Liver (tissue), 9 donors: ENCODE measurements around the gene ZNF423. TPM values are rescaled to one million over a fixed set of nuclear protein-coding genes. Genes with fewer than 3 reads are reported as not detected.

Experiments
- DNase-seq: peaks from one replicate; pipeline ENCODE4 v3.0.0-alpha.2; 2017; ENCODE audit warnings: low spot score
- H3K27ac ChIP-seq, 2 donors: one replicate each; pipeline ENCODE4 v1.7.0; 2013; ENCODE audit warnings: inconsistent platforms in 2 of 2, low read length in 2 of 2, control low read depth in 1 of 2, low read depth in 1 of 2, mild to moderate bottlenecking in 1 of 2
- H3K27me3 ChIP-seq, 4 donors: one replicate each; pipeline versions ENCODE4 v1.6.1 to v1.7.0; 2013; ENCODE audit warnings: low read length in 3 of 4, inconsistent platforms in 1 of 4, mild to moderate bottlenecking in 1 of 4, moderate library complexity in 1 of 4; ENCODE audit not compliant: control insufficient read depth in 4 of 4, insufficient read depth in 4 of 4
- H3K36me3 ChIP-seq, 4 donors: one replicate each; pipeline versions ENCODE4 v1.6.1 to v1.7.0; 2013; ENCODE audit warnings: low read length in 3 of 4, mild to moderate bottlenecking in 3 of 4, low read depth in 1 of 4, moderate library complexity in 1 of 4; ENCODE audit not compliant: control insufficient read depth in 4 of 4, insufficient read depth in 3 of 4
- H3K4me1 ChIP-seq, 4 donors: one replicate each; pipeline versions ENCODE4 v1.6.1 to v1.7.0; 2013; ENCODE audit warnings: low read length in 3 of 4, mild to moderate bottlenecking in 3 of 4, moderate library complexity in 1 of 4; ENCODE audit not compliant: control insufficient read depth in 4 of 4, insufficient read depth in 4 of 4
- H3K4me3 ChIP-seq, 3 donors: one replicate each; pipeline versions ENCODE4 v1.6.1 to v1.7.0; 2013; ENCODE audit warnings: low read length in 3 of 3, control low read depth in 1 of 3, low read depth in 1 of 3, mild to moderate bottlenecking in 1 of 3
- H3K9ac ChIP-seq, 2 donors: one replicate each; pipeline ENCODE4 v1.7.0; 2013; ENCODE audit warnings: low read length in 2 of 2, mild to moderate bottlenecking in 2 of 2, moderate library complexity in 2 of 2, control low read depth in 1 of 2, low read depth in 1 of 2
- H3K9me3 ChIP-seq, 4 donors: one replicate each; pipeline versions ENCODE4 v1.6.1 to v1.7.0; 2013; ENCODE audit warnings: low read length in 3 of 4; ENCODE audit not compliant: control insufficient read depth in 4 of 4
- ATF3 ChIP-seq: IDR thresholded peaks from 2 replicates; pipeline ENCODE4 v1.6.1; 2016; ENCODE audit warnings: antibody characterized with exemption
- CTCF ChIP-seq: fragments of 150-350 bp; IDR thresholded peaks from 2 replicates; pipeline ENCODE4 v1.5.1; 2017; ENCODE audit warnings: improper control_type of control experiment, low read depth, low read length; ENCODE audit not compliant: missing input control
- EGR1 ChIP-seq, 2 donors: IDR thresholded peaks; 2 replicates each; pipeline ENCODE4 v1.6.1; 2016 to 2018; ENCODE audit warnings: antibody characterized with exemption in 2 of 2, low read depth in 2 of 2
- FOXA1 ChIP-seq: IDR thresholded peaks from 2 replicates; pipeline ENCODE4 v1.6.1; 2016; ENCODE audit warnings: antibody characterized with exemption
- FOXA2 ChIP-seq: IDR thresholded peaks from 2 replicates; pipeline ENCODE4 v1.6.1; 2016; ENCODE audit warnings: antibody characterized with exemption
- HNF4A ChIP-seq, 2 donors: conservative IDR thresholded peaks; 2 replicates each; pipeline ENCODE4 v1.6.1; 2016; ENCODE audit warnings: antibody characterized with exemption in 2 of 2, mild to moderate bottlenecking in 2 of 2
- JUND ChIP-seq, 2 donors: IDR thresholded peaks; 2 replicates each; pipeline ENCODE4 v1.6.1; 2016; ENCODE audit warnings: antibody characterized with exemption in 2 of 2
- RAD21 ChIP-seq, 2 donors: IDR thresholded peaks; 2 replicates each; pipeline ENCODE4 v1.6.1; 2016; ENCODE audit warnings: antibody characterized with exemption in 2 of 2, mild to moderate bottlenecking in 2 of 2
- REST ChIP-seq: IDR thresholded peaks from 2 replicates; pipeline ENCODE4 v1.6.1; 2016; ENCODE audit warnings: antibody characterized with exemption, mild to moderate bottlenecking
- TAF1 ChIP-seq: conservative IDR thresholded peaks from 2 replicates; pipeline ENCODE4 v1.6.1; 2016; ENCODE audit warnings: antibody characterized with exemption, mild to moderate bottlenecking
- WGBS: extraction: QIAGEN DNeasy Blood & Tissue Kit; methylation state at CpG from one replicate; pipeline ENCODE4 v1.1.7; 2013; 5-methylcytosine and 5-hydroxymethylcytosine counted together
- polyA plus RNA-seq, 2 donors: library from polyadenylated mRNA; stranded (reverse) in 1 of 2; unstranded in 1 of 2; fragments of 200-250 nt in 1 of 2; fragments of >200 nt in 1 of 2; fragmentation: Nextera tagmentation in 1 of 2; extraction: Ambion mirVana in 1 of 2; gene quantifications; one replicate each; pipeline versions ENCODE4 v1.2.1 to v1.2.3, GENCODE V29; 2013 to 2015
- total RNA-seq, 2 donors: library from RNA; depleted of rRNA; stranded (reverse); fragments of >200 nt; gene quantifications; one replicate each; pipeline ENCODE4 v1.2.3, GENCODE V29; 2014
- TF ChIP-seq, protein P1 (sequence below): IDR thresholded peaks from 2 replicates; pipeline ENCODE4 v1.6.1; 2016; ENCODE audit warnings: antibody characterized with exemption
- donor health status: healthy.
- donor health status: healthy.
- donor health status: healthy.
- donor health status: healthy.
- donor health status: healthy.

The ZNF423 gene
- total and polyA plus RNA-seq, 4 donors: 0.24 to 1.6 (median 0.39) TPM

DNA sequence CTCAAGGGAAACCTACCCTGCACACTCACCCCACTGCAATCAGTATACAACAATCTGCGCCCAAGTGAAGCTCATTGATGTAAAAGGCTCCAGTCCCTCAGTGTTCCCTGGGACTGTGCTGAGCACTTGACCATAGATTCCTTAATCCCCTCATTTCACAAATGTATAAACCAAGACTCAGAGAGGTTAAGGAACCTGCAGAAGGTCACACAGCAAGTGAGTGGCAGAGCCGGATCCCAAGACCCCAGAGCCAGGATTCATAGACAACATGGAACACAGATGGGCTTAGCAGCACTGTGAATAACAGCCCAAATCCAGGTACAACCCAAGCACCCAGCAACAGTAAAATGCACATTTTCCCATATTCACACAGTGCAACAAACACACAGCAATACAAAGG is 256.6 kb downstream of the ZNF423 start:
- H3K9ac ChIP-seq: no peak overlapping the region
- H3K36me3 ChIP-seq: no peaks in the 10 kb centered on the region
- H3K4me3 ChIP-seq: no peak overlapping the region
- 92% methylated on average over 2 of the region's 2 CpGs for WGBS
- no peak for DNase-seq
- TF ChIP-seq RAD21 (IDR thresholded peaks at IDR 0.05) (no peak), CTCF (no peak), FOXA2 (no peak), HNF4A (conservative IDR thresholded peaks at IDR 0.05) (no peak), JUND (IDR thresholded peaks at IDR 0.05) (no peak), EGR1 (IDR thresholded peaks at IDR 0.05; ENCODE audit: low read depth in 2 of 2) (no peak), REST (no peak), ATF3 (no peak), TAF1 (no peak)
- TF ChIP-seq, protein P1, sequence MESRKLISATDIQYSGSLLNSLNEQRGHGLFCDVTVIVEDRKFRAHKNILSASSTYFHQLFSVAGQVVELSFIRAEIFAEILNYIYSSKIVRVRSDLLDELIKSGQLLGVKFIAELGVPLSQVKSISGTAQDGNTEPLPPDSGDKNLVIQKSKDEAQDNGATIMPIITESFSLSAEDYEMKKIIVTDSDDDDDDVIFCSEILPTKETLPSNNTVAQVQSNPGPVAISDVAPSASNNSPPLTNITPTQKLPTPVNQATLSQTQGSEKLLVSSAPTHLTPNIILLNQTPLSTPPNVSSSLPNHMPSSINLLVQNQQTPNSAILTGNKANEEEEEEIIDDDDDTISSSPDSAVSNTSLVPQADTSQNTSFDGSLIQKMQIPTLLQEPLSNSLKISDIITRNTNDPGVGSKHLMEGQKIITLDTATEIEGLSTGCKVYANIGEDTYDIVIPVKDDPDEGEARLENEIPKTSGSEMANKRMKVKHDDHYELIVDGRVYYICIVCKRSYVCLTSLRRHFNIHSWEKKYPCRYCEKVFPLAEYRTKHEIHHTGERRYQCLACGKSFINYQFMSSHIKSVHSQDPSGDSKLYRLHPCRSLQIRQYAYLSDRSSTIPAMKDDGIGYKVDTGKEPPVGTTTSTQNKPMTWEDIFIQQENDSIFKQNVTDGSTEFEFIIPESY: no peak
- H3K4me1 ChIP-seq: no peaks in the 10 kb centered on the region
- no peak overlapping the region for H3K27ac ChIP-seq
- no peaks in the 10 kb centered on the region for H3K9me3 ChIP-seq
- H3K27me3 ChIP-seq: no peaks in the 10 kb centered on the region

DNA sequence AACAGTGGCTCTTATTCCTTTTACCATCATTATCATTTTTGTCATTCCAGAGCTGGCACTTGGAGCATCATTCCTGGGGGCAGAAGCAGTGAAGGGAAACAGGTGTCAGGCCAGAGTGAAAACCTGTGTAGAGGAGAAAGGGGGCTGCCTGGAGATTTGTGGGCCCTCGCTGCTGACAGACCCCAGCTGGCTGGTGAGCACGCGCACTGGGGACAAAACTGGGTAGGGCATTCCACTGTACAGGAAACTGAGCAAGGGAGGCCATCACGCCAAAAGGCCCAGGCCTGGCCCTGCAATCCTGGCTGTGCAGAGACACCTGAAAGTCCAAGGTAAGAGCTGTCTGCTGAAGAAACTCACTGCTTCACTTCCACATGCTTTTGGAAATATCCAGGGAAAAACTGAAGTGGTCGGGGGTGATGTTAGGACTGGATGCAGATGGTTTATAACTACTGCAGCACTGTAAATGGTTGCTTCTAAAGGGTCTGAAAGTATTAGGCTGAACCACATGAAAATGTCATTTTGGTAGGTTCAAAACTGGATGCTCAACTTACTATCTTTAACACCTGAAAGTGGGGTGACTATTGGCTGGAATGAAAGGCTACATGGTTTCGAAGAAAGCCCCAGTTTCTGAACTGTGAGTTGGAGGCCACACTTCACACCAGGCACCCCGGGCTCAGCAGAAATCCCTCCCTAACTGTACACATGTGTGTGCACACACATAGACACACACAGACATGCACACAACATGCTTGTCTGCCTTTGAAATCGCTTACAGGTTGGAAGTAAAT is 257.3 kb downstream of the ZNF423 start:
- TF ChIP-seq FOXA1: no peak
- no peaks in the 10 kb centered on the region for H3K27me3 ChIP-seq
- H3K4me3 ChIP-seq: no peak overlapping the region
- no peaks in the 10 kb centered on the region for H3K4me1 ChIP-seq
- H3K36me3 ChIP-seq: no peaks in the 10 kb centered on the region
- H3K27ac ChIP-seq: no peak overlapping the region
- 90% methylated on average over 8 of the region's 8 CpGs for WGBS
- no peaks in the 10 kb centered on the region for H3K9me3 ChIP-seq
- DNase-seq: no peak
- no peak overlapping the region for H3K9ac ChIP-seq
